GM18508 (cell line): ENCODE data around the gene FADS2.

Experiments
- ATAC-seq: cut with Tn5 transposase; IDR thresholded peaks from one replicate; pipeline ENCODE4 v1.9.1; 2021; ENCODE audit warnings: moderate number of reproducible peaks; ENCODE audit not compliant: insufficient read depth, unreplicated experiment

Gene FADS2

DNA sequence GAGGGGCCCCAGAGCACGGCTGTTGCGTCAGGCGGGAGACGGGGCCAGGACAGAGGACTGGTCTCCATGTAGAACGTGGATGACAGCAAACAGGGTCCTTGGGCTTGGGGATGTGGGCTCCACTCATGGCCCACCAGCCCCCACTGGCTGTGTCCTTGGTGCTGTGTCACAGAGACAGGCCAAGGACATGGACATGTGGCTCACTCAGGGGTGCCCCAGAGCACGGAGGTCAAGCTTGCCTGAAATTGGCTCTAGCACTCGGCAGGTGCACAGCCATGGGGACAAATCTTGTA is 14.4 kb downstream of the FADS2 start:
- ATAC-seq = no peak

DNA sequence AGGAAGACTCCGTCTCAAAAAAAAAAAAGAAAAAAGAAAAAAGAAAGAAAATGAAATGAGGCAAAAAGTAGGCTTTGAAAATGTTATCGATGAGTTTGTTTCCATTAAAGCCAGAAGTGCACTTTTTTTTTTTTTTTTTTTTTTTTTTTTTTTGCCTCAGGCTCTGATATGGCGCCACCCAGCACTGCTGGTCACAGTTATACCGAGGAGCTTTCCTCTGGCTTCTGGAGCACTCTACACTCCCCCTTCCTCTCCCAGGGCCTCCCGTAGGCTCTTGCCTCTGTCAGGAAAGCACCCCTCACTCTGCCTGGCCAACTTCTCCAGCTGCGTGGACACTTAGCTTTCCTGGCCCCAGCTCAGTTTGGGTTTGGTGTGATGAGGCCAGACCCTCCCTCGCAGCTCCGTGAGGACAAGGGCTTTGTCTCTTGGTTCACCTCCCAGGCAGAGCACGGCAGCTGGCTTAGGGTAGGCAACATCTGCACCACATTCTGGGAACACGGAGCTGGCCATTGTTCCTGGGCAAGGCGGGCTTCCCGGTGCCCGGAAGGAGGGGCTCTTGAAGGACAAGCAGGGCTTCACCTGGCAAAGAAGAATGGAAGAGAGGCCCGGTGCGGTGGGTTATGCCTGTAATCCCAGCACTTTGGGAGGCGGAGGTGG is 16.9 kb downstream of the FADS2 start:
- ATAC-seq = no peak

DNA sequence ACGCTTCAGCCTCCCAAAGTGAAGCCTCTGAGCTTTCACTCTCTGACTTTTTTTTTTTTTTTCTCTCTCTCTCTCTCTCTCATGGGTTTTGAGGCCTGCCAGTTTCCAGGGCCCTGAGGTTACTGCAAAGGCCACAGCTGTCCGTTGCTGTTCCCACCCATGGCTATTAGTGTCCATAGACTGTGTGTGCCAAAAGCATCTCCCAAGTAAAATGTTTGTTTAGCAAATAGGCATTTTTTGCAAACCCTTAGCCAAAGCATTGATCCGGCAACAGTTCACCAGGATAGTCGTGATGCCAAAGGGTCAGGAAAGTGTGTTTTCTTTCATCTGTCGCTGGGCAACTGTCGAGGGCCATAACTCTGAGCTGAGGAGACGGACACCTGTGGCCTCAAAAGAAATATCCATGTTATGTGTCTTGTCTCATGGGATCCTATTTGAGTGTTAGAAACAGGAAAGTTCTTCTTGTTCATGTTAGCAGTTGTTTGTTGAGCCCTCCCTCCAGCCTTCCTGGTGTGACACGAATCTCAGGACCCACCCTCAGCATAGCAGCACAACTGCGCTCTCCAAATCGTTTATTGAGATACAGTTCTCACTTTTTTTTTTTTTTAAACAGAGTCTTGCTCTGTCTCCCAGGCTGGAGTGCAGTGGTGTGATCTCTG is 18.4 kb downstream of the FADS2 start:
- no peak for ATAC-seq

DNA sequence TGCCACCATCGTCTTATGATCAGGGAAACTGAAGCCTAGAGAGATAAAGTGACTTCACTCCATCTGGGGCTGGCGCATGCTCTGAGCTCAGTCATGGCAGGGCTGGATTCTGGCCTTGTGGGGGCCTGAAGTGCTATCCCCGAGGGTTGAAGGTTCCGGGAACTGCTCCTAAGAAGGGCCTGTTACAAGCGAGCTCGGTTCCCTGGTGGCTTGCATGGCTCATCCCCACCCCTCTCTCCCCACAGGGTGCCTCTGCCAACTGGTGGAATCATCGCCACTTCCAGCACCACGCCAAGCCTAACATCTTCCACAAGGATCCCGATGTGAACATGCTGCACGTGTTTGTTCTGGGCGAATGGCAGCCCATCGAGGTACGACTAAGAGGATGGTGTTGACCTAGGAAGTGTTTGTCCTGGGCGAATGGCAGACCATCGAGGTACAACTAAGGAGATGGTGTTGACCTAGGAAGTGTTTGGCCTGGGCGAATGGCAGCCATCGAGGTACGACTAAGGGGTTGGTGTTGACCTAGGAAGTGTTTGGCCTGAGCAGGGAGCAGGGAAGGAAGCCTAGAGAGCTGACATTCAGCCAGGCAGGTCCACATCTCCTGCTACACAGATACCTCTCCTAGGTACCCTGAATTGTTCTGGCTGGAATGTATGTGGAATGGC is 19.9 kb downstream of the FADS2 start:
- ATAC-seq = no peak

DNA sequence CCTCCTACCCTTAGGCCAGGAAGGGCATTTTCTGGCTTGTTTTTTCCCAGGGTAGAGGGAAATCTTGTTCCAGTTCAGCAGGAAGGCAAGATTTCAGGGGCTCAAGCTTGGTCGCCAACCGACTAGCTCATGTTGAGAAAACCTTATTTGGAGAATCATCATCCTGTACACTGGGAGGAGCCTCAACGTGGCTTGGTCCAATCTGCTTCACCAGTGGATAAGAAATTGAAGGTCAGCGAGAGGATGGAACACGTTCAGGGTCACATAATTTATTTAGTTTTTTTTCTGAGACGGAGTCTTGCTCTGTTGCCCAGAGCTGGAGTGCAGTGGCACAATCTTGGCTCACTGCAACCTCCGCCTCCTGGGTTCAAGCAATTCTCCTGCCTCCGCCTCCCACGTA is 20.5 kb downstream of the FADS2 start:
- ATAC-seq = no peak

DNA sequence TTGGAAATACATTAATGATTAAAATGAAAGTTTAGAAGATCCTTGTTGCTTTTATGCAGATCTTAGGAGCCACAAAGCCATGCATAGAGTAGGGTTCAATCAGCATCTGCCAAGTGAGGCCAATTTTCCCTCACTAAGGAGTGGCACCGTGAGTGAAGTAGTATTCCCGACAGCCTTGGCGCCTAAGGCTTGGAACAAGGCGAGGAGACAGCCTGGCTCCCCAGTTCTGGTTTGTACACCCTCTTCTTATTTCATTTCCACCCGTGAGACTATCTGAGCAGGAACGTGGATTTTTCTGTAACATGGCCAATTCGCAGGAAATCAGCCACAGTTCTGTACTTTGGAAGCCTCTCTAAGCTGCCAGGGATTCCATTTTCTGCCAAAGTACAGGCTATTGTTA is 22.6 kb downstream of the FADS2 start:
- ATAC-seq = no peak

DNA sequence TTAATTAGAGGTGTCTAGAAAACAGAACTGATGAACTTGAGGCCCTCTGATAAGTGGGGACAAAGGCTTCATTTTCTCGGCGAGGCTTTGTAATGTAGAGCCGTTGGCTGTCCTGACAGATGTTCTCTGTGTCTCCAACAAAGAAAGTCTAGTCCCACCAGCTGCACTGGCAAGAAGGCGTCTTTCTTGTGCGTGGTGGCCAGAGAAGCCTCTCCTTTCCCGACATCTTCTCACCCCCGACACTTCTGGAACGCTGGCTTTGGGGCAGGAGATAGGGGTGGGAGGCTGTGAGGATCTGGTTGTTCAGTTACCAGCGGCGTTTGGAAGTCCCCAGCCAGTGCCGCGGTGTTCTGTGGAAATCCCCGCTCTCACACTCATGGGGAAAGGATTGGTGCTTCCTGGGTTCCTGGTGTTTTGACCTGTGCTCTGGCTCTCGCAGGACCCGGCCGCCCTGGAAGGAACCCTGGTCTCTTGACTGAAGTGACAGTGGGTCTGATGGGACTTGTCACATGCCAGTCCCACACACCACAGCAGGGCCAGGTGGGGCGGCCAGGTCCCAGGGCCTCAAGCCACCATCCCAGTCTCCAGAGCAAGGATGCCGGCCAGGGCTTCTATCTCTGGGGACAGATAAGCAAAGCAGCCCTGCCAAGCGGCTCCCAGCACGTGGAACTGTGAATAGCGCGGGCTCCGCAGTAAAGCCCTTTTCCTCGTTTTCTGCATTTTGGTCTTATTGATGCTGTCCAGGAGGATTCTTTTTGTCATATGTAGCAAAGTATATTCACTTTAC is 23.2 kb downstream of the FADS2 start:
- ATAC-seq = no peak

DNA sequence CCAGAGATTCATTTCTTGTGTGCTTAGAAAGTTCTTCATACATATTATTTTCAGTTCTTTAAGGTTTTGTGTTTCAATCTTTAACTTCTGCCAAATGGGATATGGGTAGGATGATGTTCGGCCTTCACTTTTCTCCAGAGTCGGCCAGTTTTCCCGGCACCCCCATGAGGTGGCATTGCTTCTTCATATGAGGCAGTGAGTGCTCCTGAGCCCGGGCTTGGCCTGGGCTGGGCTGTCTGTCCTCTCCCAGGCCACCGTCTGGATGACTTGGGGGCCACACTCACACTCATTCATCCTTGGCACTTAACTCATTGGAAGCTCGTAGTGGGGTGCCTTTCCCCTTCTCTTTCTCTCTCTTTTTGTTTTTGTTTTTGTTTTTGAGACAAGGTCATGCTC is 23.8 kb downstream of the FADS2 start:
- no peak for ATAC-seq

DNA sequence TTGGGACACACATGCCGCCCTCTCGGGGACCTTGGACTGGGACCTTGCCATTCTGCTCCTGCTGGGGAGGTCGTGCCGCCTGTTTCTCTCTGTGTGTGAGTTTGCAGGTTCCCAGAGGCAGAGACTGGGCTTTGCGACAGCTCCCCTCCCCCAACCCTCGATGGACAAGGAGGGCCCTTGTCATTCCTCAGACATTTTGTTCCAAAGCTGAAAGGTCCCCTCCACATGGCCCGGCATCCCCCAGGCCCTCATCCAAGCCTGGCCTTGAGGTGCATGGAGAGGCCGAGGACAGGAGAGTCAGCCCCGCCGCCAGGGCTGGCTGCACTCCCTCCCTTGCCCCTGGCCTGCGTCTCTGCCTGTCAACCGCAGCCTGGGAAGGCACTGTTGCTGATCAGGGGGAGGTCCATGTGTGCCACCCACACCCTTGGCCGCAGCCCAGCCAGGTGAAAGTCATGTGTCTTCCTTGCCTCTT is 25.6 kb downstream of the FADS2 start:
- no peak for ATAC-seq

DNA sequence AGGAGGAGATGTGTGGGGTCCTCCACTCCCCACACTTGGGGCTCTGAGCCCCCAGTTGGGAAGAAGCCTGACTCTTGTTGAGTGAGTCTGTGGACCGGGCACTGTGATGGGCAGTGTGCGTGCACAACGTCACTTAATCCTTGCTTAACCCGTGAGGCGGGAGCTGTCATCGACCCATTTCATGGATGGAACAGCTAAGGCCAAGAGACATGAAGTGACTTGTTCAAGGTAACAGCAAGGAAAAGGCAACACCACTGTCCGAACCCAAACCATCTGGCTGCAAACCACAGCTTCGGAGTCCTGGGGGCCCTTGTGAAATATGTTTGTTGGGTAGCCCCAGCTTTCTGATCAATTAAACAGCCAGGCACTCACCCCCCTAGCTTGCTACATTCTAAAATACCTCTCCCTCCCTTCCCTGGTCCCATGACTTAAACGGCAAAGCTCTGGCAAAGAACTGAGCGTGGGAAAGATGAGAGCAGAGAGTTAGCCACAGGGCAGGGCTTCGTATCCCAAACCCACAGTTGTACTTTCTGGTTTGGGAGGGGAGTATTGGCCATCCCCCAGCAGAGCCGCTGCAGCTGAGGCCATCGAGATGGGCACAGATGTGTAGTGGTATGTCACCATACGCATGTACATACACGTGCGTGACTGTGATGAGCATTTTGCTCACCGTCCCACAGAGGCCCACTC is 26.3 kb downstream of the FADS2 start:
- no peak for ATAC-seq

DNA sequence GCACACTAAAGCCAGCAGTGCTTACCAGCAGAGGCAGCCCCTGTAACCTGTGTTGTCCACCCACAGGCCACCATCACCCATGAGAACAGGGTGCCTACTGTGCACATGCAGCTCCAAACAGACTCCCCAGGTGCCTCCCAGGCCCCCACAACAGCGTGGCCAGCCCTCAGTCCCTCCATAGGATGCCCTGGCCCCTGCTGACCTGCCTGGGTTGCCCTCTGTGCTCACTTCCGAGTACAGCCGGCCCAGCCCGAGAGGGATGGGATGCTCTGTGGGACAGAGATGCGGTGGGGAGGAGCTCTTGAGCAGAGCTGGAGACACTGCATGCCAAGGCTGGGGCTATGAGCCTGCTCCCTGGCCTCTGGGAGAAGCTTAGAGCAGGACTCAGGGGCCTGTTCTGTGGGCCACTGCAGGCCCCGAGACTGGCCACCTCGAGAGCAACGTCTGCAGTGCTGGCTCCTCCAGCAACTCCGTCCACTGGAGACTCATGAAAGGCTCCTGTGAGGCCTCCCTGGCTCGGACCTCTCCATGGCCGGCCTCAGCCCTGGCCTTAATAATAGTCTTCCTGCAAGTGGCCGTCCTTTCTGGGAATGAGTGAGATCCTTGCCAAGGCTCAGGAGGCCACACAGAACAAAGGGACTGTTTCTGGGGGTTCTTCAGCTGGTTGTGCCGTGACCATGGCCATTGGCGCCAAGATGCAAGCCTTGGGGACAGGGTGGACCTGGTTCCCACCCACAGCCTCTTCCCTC is 27.0 kb downstream of the FADS2 start:
- no peak for ATAC-seq

DNA sequence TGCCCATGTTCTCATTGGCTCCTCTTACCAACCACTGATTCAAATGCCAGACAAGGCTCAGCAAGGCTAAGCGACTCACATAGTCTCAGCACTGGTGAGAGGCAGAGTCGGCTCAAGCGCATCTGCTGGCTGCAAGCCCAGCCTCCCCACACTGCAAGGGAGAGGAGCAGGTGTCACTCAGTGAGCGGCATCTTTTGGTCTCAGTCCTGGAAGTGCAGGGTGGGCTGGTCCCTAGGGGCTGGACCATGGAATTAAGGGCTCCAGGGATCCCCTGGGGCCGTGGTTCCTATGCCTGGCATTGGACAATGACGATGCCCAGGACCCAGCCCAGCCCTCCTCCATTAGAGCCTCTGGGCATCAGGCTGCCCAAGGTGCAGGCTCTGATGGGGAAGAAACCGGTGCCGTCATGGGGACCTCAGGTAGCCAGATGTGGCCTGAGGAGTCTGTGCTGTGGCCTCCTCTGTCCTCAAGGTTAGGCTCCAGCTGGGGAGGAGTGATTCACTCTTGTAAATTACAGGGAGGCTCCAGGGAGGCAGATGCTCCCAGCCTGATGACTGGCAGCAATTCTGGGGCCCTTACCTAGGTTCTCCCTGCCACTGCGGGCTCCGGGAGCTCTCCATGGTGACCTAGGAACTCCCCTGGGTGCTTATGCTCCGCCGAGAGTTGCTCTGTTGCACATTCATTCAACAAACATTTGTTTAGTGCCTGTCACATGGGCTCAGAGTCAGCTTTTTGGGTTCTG is 28.0 kb downstream of the FADS2 start:
- no peak for ATAC-seq

DNA sequence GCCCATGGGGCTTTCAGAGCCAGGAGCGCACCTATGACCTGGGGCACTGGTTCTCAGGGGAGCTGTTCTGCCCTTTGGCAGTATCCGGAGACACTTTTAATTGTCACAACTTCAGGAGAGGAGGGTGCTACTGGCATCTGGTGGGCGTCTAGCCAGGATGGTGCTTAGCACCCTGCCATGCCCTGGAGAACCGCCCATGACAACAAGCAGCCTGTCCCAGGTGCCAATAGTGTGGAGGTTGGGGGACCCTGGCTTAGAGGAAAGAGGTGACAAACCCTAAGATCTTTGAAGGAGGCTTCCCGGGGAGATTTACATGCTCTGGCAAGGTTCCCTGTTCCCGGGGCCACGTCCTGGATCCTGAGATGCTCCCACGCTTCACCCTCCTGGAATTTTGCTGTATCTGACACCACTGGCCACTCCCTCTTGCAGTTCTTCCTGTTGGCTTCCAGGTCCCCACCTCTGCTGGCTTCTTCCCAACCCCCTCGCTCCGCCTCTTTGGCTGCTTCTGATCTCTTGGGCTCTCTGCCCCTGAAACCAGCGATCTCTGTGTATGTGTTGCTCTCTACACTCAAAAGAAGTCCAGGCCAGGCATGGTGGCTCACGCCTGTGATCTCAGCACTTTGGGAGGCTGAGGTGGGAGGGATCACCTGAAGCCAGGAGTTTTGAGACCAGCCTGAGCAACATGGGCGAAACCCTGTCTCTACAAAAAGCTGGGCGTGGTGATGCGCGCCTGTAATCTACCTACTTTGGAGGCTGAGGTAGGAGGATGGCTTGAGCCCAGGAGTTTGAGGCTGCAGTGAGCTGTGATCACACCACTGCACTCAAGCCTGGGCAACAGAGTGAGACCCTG is 32.2 kb downstream of the FADS2 start:
- no peak for ATAC-seq

DNA sequence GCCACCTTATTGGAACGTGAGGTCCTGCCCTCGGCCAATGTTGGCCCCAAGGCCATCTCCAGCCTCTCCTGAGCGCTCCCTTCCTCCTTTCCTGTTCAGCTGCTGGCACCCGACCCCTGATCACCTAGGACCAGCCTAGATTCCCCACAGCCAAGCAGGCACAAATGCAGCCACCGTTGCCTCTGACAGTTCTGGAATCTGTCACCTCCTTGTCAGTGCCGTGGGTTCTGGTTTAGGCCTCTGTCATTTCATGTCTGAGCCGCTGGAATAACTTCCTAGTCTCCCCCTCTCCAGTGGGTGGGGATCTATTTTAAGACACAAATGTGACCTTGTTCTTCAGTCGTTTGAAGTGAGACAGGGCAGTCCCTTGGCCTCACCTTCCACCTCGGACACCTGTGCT is 33.5 kb downstream of the FADS2 start:
- ATAC-seq = no peak

DNA sequence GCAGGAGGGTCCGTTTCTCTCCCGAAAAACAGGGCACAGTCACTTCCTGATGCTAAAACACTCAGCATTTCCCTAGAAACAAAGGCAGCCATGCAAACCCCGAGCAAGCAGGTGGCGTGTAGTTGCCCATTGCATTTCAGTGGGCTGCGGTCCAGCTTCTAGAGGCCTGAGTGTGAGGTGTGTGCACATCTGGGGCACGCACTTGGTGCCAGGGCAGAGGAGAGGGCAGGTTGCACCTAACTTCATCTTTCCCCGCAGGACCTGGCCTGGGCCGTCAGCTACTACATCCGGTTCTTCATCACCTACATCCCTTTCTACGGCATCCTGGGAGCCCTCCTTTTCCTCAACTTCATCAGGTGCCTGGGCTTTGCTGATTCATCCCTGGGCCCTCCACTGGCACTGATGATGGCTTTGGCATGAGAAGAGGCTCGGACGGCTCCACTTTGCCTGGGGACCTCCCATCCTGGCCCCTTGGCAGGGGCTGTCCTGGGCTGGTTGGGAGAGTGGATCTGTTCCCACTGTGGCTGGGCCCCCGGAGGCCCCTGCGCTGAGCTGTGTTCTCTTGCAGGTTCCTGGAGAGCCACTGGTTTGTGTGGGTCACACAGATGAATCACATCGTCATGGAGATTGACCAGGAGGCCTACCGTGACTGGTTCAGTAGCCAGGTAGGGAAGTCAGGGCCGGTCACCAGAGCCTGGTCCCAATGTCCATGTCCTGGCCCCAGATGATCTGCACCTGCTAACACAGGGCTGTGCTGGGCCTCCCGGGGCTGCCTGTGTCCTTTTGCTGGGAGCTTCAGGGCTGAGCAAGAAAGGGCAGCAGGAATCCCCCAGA is 34.8 kb downstream of the FADS2 start:
- no peak for ATAC-seq

DNA sequence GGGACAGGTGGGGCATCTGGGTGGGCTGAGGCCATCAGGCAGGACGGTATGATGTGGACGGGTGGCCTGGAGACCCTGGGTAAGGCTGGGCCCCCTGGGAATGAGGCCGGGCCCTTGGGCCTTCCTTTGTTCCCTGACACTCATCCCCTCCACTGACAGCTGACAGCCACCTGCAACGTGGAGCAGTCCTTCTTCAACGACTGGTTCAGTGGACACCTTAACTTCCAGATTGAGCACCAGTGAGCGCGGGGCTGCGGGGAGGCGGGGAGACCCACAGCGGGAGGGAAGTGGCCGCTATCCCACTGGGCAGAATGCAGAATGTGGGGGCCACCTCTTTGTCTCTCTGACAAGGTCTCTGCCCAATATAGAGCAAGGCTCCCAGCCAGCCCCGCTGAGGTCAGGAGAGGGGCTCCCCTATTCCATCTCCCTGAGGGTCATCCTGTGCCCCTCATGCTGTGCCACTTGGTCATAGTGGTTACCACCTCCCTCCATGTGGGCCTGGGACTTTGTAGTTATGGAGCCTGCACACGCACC is 35.5 kb downstream of the FADS2 start:
- ATAC-seq = no peak
